NCI-H446 (cell line): Measurements from ENCODE around the gene PRRT1B.
"Not testable (repeated sequence)": the region's sequence is repeated elsewhere in the genome, so short reads cannot be mapped to it uniquely, and the experiment has no call there.

ENCODE experiments used
- DNase-seq, 2 experiments: peaks; one replicate each; lab custom pipeline; 2025; lab: John Stamatoyannopoulos, UW

Gene PRRT1B

DNA sequence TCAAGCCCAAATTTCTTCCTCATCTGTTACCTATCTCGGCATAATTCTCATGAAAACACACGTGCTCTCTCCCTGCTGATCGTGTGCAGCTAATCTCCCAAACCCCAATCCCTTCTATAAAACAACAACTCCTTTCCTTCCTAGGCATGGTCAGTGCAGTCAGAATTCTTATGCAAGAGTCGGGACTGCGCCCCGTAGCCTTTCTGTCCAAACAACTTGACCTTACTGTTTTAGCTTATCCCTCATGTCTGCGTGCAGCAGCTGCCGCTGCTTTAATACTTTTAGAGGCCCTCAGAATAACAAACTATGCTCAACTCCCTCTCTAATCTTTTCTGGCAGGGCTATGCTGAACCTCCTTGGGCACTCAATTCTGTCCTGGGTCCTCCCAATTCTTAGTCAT lies 5.1 kb downstream of the PRRT1B start:
- not testable (repeated sequence) for DNase-seq

DNA sequence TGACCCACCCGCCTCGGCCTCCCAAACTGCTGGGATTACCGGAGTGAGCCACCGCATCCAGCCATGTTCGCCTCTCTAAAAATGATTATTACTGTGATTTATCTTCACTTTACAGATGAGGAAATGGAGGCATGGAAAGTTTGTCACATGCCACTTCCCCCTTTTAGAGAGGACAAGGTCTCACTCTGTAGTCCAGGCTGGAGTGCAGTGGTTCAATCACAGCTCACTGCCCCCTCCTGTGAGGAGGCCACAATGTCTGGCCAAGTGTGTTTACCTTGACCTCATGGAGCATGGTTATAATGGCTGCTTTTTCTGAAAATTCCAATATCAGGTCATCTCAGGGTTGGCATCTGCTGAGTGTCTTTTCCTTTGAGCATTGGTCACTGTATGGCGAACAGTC lies 6.7 kb downstream of the PRRT1B start:
- DNase-seq: no peak

DNA sequence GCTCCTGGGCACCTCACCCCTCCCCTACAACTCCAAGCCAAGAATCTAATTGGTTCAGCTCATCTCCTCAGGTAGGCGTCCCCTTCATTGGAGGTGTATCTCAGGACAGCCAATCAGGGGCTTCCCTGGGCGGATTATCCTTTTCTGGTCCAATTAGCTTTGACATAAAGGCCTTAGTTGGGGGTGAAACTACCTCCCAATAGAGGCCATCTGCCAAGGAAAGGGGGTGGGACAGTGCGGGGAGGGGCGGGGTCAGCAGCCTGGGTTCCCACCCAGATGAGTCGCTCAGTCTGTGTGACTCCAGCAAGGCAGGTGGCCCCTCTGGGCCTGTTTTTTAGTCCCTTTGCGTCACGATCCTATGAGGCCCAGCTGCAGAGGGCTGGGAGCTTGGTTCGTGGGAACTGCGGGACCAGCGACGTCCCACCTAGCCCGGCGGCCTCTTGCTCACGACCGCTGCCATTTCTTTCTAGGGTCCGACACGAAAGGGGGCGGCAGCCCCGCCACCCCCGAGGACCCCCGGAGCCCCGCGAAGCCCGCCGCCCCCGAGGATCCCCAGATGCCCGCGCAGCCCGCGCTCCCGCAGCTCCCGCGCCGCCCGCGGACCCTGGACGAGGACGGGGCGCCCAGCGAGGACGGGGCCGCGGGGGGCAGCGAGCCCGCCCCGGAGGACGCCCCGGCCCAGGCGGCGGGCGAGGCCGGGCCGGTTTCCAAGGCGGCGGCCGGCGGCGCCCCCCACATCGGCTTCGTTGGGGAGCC lies 8.9 kb downstream of the PRRT1B start:
- no peak for DNase-seq

DNA sequence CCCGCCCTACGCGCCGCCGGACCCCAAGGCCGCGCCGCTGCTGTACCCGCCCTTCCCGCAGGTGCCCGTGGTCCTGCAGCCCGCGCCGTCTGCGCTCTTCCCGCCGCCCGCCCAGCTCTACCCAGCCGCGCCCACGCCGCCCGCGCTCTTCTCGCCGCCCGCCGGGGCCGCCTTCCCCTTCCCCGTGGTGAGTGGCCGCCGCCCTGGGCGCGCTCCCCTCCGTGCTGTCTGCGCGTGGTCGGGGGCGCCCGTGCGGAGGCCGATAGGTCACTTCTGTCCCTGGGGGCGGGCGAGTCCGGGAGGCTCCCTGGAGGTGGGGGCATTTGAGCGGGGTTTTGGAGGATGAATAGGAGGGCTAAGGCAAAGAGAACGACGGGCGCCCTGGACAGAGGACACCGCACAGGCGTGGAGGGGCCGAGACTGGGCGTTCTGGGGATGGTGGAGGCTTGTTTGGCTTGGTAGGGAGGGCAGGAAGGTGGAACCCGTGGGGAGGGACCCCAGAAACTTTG lies 9.6 kb downstream of the PRRT1B start:
- DNase-seq: no peak

DNA sequence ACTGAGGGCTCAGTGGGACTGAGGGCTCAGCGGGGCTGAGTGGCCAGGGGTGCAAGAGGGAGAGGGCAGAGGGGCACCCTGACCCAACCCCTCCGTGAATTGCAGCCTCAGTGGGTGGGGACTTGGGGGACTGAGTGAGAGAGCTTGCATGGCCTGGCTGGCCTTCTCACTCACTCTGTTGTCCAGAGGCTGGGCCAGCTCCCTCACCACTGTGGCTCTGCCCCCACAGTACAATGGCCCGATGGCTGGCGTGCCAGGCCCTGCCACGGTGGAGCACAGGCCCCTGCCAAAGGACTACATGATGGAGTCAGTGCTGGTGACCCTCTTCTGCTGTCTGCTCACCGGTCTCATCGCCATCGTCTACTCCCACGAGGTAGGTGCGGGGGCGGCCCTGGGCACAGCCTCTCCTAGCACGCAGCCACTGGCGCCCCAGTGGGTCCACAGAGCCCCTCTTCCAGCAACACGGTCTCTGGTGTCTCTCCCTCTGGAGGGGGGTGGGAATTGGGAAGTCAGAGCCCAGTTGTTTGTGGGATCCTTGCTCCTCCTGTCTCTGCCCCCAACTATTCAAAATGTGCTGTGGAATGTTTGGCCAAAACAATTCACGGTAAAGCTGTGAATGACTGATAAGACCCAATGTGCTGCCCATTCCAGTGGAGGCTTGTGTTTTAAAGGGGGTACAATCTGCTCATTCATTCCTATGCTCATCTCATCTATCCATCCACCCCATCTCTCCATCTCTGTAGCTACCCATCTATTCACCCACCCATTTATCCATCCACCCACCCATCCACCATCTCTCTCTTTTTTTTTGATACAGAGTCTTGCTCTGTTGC lies 10.7 kb downstream of the PRRT1B start:
- DNase-seq: no peak

DNA sequence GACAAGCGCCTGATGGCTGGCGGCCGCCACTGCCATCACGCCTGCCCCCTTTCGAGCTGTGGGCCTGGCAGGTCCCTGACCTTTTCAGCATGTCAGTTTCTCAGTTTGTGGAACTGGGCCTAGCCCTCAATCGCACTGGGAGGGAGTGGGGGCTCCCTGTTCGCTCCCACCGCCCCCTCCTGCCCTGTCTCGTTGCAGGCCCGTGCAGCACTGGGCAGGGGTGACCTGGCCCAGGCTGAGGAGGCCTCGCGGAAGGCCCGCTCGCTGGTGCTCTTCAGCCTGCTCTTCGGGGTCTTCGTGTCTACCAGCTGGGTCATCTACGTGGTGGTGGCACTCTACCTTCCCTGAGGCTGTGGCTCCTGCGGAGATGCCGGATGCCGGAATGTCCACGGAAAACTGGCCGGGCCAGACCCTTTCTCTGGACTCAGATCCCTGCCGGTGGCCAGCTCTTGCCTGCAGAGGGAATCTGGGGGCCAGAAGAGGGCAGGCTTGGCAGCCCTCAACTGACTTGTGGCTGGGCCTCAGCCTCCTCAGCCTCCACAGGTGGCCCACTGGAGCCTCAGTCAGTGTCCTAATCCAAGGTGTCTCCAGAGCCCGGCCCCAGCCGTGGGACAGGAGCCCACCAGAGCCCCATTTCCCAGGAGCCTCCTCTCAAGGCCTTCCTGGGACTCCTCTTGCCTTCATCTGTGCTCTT lies 12.7 kb downstream of the PRRT1B start:
- DNase-seq: no peak

DNA sequence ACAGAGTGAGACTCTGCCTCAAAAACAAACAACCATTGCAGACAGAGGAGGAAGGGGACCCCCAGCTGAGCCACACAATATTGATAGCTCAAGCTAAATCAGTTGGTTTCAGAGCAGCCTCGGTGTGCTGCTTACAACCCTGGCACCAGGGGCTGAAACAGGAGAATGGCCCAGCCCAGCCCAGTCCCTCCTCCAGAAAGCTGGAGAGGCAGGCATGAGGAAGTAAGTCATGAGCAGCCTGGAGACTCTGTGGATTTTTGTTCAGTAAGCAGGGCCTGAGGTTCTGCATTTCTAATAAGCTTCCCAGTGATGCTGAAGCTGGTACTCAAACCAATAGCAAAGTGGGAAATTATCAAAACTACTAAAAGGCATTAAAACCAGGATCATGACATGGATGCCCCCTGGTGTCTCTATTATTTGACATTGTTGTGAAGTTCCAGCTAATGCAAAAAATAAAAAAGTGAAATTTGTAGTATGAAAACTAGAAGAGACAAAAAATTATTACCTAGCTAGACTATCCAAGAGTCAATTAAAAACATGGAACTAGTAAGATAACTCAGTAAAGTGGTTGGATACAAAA lies 14.2 kb downstream of the PRRT1B start:
- no peak for DNase-seq

DNA sequence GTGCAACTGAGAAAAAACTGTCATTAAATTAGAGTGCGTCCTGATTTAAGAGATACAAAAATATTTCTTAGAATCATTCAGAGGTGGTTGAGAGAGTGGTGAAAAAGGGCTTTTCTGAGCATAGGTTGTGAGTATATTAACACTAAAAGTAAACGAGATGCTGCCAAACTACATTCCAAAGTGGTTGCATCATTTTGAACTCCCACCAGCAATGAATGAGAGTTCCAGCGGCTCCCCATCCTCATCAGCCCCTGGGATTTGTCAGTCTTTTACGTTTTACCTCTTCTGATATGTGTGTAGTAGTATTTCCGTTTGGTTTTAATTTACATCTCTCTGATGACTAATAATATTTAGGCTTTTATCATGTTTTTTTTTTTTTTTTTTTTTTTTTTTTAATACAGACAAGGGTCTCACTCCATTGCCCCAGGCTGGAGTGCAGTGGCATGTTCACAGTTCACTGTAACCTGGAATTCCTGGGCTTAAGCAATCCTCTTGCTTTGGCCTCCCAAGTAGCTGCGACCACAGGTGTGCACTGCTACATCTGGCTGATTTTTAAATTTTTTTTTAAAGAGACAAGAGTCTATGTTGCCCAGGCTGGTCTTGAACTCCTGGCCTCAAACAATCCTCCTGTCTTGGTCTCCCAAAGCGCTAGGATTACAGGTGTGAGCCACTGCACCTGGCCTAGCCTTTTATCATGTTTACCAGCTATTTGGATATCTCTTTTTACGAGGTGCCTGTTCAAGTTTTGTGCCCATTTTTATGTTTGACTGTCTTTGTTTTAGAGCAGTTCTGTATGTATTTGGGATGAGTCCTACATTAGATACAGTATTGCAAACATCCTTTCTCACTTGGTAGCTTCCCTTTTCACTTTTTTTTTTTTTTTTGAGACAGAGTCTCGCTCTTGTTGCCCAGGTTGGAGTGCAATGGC lies 17.0 kb downstream of the PRRT1B start:
- DNase-seq: no peak

DNA sequence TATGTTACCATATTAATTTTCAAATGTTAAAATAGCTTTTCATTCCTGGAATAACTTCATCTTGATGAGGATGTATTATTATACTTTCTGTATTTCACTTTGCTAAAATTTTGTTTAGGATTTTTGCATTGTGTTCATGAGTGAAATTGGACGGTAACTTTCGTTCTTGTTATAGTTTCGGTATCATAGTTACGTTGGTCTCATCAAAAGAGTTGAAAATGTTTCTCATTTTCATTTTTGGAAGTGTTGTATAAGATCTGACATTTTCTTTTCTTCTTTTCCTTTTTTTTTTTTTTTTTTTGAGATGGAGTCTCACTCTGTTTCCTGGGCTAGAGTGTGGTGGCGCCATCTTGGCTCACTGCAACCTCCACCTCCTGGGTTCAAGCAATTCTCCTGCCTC lies 20.0 kb downstream of the PRRT1B start:
- DNase-seq: no peak

DNA sequence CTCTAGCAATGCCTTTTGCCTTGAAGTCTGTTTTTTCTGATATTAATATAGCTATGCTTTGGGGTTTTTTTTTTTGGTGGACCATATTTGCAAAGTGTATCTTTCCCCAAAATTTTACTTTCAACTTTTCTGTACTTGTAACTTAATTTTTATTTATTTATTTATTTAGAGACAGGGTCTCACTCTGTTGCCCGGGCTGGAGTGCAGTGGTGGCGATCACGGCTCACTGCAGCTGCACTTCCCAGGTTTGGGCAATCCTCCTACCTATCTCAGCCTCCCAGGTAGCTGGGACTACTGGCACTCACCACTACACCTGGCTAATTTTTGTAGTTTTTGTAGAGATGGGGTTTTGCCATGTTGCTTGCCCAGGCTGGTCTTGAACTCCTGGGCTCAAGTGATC lies 20.8 kb downstream of the PRRT1B start:
- DNase-seq: no peak

DNA sequence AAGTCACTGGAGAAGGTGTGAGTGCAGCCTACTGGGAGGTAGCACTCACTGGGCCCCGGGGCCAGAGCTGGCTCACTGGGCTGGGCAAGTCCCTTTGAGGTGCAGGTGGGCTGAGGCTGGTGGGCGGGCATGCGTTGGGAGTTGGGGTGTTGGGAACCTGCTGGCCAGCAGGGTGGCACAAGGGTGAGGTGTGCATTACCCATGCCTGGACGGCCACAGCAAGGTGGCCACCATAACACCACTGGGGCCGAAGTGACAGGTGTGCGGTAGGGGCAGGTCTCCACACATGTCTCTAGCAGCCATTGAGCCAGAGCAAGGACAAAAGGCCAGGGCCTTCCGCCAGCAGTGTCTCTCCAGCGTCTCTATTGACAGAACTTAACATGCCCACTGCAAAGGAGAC lies 22.6 kb downstream of the PRRT1B start:
- DNase-seq: no peak

DNA sequence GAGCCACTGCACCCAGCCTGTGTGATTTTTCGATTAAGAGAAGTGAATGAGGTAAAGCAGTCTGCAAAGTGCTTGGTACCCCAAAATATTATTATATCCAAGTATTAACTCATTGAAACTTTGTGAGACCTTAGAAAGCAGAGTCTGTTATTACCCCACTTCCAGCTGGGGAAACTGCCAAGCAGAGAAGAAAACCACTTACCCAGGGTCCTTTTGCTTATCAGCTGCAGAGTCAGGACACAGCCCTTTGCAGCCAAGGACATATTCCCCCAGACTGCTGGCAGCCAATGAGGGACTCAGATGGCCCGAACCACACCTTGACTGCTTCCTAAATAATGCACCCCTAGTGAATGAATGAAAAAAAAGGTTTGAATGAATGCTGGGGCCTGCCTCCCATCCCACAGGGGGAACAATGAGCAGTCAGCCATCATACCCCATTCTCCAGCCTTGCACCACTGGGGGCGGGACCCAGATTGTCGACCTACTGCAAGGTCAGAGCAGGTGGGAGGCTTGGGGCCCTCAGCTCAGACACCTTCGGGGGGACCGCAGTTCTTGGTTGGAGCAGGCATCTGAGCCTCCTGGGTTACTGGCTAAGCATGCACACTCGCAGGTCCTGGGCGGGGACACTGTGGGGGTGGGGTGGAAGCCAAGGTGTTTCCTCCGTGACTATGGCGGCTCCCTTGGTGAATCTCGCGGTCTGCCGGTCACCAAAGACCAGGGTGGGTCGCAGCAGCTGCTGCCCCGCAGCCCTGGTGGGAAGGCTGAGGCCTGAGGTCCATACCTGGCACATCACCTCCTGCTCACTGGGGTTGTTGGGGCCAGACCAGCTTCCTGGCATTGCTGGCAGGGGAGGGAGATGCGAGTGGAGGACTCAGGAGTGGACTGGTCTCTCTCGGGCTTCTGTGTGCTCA lies 29.7 kb downstream of the PRRT1B start:
- no peak for DNase-seq

DNA sequence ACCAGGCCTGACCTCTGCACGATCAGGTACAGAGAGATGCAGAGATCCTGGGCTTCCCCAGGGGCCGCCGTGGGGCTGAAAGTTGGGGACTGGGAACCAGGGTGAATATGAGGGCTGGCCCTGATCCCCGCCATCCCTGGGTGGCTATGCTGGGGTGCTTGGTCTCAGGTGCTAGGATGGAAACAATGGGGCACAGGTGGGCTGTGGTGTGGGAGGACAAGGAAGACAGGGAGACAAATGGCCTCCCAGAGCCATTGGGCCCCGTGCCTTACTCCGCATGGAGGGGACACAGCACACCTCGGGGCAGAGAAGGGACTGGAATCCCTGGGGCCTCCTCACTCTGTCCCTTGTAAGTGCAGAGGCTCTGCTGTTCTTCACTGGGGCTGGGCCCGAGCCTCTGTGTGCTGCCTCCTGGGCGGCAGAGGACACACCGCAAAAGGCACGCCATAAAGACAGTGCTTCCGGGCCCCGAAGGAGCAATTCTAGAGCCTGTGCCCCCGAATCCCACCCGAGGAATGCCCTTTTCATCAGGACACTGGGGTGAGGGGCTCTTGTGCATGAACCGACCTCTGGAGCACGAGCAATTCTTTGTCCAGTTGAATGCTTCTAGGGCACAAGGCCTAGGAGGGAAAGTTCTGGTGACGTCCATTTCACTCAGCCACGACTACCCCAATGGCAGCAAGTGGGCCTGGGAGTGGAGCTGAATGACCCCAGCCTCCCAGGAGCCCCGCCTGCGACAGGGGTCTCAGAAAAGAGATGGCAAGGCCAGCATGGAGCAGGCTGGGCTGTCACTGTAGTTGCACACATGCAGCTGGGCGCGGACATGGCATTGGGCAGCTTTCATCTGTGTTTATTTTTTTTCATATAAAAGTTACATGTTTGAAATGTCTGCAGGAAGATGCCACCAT lies 30.9 kb downstream of the PRRT1B start:
- no peak for DNase-seq

DNA sequence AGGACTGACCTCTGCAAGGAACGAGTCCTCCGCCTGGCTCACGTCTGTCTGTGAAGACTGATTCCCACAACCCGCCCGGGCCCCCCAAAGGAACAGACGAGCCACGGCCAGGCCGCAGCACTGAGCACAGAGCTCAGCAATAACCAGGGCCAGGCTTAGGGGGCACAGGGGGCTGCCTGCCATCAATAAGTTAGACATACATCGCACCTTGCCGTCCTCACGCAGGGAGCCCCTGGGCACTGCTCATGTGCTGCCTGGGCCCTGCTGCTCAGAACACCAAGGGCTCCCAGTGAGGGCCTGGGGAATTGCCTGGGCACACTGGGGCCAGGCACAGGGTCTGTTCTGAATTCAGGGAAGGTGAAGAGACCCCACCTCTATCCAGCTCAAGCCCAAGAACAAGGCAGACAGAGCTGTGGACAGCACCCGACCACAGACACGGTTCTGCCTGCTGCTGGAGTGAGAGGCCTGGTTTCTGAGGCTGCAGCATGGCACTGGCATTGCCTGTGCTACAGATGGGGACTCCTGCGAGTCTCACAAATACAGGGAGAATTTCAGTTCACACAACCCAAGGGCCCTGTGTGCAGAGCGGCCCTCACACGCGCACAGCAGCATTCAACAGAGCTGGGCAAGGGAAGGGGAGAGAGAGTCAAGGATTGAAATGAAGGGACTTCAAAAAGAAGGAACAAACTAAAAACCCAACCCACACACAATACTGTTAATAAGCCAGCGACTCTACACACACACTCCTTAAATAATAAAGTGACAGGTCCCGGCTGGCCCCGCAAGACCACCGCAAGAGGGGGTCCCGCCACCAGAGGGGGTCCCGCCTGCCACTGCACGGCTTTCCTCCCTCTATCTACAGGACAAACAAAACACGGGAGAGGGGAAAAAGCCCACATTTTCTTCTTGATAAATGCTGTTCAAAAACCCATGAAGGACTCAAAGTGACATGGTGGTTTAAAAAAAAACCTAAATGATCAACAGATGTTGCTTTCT lies 32.0 kb downstream of the PRRT1B start:
- DNase-seq: no peak

DNA sequence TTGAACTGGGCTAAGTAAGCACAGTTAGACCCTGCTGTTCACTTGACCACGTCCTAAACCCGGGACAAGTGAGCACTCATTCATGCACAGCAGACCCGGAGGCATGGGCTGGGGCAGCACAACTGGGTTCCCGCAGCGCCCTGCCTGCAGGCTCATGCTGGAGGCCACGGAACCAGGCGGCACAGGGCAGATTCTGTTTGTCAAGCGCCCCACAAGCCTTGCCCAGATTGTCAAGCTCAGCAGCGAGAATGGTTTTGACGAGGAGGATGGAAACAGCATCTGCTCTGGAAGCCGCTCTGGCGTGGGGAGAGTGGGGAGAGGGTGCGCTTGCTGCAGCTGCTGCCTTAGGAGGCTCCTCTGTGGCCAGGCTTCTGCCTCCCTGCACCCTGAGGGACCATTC lies 32.7 kb downstream of the PRRT1B start:
- DNase-seq: no peak

DNA sequence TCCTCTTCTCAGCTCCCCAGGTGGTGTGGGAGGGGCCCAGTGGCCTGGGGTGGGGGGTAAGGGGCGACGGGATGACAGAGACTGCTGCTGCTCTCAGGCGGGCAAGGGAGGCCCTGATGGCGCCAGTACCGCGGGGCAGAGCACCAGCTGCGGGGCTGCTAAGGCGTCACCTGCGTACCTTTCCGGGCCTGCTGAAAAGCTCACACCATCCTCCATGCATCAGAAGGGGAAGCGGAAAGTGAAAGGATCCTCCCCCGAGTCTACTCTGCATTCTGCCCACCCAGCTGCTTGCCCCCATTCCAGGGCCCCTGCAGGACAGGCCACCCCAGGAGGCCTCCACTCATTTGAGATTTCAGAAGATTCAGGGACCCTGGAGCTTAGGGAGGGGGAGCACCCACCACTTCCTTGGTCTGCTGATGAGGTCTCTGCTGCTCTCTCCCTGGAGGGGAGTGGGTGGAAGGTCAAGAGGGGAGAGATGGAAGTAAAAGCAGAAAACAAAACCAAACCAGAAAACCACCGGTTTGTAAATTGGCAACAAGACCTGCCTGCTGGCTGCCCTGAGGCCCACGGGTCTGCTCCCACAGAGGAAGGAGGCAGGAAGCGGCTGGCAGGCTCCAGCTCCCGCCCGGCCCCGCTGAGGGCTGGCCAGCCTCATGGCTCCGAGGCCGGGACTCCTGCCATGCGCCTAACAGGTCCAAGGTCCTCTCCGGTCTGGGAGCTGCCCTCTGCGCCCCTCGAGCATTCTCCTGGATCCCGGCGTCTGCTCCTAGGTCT lies 33.6 kb downstream of the PRRT1B start:
- DNase-seq: no peak

DNA sequence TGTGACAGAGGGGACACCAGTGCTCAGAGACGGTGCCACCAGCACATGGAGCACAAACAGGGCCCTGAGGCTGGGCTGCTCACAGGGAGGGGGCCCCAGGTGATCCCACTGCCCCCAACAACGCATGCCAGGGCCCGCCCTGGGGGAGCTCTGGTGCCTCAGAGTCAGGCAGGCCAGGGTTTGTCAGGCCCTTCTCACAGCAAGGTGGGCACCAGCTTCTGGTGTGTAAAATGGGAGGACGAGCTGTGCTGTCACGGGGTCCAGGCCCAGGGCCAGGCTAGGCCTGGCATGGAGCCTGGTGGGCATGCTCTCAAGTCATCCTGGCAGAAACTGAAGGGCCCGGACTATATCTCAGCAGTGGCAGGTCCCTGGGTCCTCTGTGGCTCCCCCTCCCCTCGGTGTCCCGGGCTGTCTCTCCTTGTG lies 34.5 kb downstream of the PRRT1B start:
- DNase-seq: peak in 1 of 2 experiments; percentile 42
